Activated CD8-positive, alpha-beta memory T cell treated with anti-CD3 and anti-CD28 coated beads, Interleukin-2, amount 50 U/mL, for 4 hours (primary cell): ENCODE results near the gene CDH20.
"Not testable (repeated sequence)": the region's sequence is repeated elsewhere in the genome, so short reads cannot be mapped to it uniquely, and the experiment has no call there.

ENCODE experiments used
- DNase-seq: peaks from one replicate; pipeline ENCODE4 v3.0.0-alpha.2; 2020

Gene CDH20

GRCh38 chr18:61350578-61350977 is 17.3 kb downstream of the CDH20 start:
- DNase-seq, result no peak

DNA sequence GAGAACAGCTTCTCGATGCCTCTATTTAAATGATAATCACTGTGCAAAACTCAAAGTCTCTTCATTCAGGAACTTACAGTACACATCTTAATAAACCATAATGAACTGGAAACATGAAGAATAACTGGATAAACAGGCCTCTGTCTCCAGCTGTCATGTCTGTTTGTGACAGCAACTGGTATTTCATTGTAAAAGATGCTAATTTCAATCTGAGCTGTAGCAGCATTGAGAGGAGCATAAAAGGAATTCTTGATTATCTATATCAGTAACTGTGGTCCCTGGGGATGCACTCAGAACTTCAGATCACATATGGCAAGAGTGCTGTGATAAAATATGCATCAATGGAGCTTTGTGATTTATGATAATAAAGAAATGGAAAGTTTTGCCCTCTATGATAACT is 18.8 kb downstream of the CDH20 start:
- DNase-seq, result no peak

DNA sequence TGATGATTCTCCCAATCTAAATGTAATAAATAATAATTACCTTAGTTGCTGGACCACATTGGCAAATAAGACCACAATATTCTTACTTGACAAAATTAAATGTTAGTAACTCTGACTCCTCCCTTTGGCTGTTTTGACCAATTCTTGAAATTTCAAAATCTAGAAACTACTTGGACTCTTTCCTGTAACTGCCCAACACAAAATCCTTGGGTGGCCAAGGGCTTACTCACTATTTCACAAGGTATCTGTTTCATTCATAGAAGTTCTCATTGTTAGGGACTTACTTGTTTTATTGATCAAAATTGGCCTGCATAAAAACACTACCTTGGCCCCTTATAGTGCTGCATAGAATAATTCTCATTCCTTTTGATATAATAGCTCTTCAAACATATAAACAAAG is 19.4 kb downstream of the CDH20 start:
- DNase-seq, result no peak

GRCh38 chr18:61360404-61361383 is 27.5 kb downstream of the CDH20 start:
- DNase-seq, result no peak

DNA sequence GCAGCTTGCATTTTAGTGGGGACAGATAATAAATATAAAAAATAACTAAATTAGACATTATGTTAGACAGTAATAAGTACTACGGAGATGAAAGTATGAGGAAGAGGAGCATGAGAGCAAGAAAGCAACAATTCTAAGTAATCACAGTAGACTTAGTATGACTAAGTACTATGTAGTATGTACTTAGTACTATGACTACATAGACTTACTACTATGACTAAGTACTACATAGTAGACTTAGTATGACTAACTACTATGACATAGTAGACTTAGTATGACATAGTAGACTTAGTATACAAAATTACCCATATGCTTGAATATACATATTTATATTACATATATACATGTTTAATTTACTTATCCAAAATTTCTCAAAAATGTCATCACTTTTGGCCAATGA is 29.3 kb downstream of the CDH20 start:
- DNase-seq, result no peak

GRCh38 chr18:61364953-61365352 is 31.7 kb downstream of the CDH20 start:
- no peak for DNase-seq

DNA sequence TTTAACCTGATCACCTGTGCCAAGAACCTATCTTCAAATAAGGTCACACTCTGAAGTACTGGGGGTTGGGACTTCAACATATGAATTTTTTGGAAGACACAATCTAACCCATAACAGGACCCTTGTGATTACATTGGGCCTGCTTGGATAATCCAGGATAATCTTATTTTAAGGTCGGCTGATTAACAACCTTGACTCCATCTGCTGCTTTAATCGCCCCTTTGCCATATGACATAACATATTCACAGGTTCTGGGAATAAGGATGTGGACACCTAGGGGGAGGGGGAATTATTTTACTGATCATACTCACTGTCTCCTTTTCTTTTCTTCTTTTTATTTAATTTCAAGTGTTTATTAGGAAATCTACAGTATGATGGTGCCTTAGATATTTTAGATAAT is 34.8 kb downstream of the CDH20 start:
- no peak for DNase-seq

GRCh38 chr18:61369671-61370070 is 36.4 kb downstream of the CDH20 start:
- DNase-seq, result not testable (repeated sequence)

GRCh38 chr18:61371111-61371510 is 37.9 kb downstream of the CDH20 start:
- DNase-seq, result no peak

DNA sequence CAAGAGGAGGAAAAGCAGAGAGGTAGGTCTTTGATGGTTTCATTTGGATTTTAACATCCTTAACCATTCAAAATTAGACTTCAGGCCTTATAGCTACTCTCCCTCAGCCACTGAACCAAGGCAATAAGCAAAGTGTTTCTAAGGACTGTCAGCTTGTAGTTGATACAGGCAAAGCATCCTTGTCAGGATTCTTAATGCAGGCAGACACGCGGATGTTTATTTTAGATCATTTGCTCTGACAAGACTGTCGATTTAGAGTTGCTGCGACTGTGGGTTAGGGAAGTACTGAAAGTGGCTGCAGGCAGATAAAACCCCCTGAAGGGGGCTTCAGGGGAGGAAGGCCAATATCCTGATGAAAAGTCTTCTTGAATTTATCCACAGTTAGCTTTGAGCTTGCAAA is 46.6 kb downstream of the CDH20 start:
- DNase-seq, result no peak

- DNase-seq, result no peak
Measured at GRCh38 chr18:61388010-61388409, 54.8 kb downstream of the CDH20 start.

DNA sequence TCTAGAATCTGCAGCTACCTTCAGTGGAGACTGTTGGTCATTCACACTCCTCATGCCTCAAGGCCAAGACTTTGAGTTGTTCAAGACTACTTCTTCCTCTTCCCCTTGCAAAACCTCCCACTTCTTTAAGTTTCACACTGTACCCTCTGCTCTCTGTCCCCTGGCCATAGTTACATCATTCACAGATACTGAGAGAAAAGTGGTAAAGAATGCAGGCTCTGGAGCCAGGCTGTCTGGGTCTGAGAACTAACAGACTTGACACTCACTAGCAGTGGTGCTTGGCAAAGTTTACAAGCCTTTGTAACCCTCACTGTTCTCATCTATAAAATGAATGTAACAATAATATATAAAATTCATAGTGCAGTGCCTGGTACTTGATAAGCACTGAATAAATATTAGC is 61.8 kb downstream of the CDH20 start:
- no peak for DNase-seq

DNA sequence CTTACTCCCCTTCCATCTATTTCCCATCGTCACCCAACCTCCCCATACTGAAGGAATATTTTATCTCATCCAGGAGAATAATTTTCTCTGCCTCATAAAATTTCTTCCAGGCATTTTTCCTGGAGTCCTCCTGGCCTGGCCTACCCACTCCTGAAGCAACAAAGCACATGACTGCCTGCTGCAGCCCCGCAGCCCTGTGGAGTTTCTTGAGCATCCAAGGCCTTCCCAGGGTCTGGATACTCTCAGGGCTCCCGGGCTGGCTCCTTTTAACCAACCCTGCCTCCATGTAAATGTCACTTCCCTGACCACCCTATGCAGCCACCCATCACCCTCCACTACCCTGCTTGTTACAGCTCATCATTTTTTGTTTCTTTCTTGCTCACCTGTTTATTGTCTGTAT is 64.0 kb downstream of the CDH20 start:
- no peak for DNase-seq

DNA sequence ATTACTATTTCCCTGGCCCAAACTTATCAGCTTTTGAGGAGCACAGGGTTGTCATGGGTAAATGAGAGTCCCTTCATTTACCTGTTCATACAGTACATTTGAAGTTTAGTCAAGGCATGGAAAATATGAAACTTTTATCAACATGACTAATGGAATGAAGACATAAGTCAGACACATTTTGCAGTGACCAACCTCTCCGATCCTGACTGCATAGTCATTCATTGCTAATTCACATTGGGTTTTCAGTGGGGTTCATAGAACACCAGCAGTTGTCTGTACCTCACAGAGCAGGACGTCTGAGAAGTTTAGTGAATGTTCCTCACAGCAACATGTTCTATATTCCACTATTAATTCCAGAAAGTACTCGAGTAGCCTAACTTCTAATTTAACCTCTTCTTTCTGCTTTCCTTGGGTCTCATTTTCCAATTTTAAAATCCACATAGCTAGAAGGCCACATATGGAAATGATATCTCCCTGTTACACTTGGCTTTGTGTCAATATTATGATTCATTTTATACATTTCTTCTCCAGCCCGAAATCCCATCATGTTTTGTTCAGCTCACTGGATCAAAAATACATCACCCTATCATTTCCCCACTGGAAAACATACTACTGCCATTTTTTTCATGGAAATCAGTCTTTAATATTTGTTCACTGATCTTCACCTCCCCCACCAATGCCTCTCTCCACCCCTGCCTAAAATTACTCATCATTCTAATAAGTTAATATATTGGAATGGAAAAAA is 65.9 kb downstream of the CDH20 start:
- no peak for DNase-seq

GRCh38 chr18:61400016-61400635 is 66.9 kb downstream of the CDH20 start:
- DNase-seq, result no peak

GRCh38 chr18:61400716-61401115 is 67.5 kb downstream of the CDH20 start:
- no peak for DNase-seq

DNA sequence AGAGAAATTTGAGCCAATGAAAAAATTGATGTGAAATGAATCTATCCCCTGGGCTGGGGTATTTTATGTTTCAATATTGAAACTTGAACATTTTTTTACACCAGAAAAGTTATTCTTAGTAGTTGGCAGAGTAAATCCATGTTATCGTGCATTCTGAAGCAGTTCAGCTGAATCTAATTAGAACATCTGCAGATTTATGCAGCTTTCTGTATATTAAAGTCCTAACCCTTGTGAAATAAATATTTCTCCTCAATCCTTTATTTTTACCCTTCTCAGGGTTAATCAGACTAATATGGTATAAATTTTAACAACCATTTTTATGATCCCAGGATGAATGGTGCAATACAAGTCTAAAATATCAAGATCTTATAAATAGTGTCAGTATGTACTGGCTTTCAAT is 69.5 kb downstream of the CDH20 start:
- DNase-seq, result no peak

- DNase-seq, result no peak
Measured at GRCh38 chr18:61413396-61413795, 80.2 kb downstream of the CDH20 start.

GRCh38 chr18:61414086-61414485 is 80.9 kb downstream of the CDH20 start:
- DNase-seq, result no peak

- DNase-seq, result no peak
Measured at GRCh38 chr18:61419763-61420162, 86.5 kb downstream of the CDH20 start.

DNA sequence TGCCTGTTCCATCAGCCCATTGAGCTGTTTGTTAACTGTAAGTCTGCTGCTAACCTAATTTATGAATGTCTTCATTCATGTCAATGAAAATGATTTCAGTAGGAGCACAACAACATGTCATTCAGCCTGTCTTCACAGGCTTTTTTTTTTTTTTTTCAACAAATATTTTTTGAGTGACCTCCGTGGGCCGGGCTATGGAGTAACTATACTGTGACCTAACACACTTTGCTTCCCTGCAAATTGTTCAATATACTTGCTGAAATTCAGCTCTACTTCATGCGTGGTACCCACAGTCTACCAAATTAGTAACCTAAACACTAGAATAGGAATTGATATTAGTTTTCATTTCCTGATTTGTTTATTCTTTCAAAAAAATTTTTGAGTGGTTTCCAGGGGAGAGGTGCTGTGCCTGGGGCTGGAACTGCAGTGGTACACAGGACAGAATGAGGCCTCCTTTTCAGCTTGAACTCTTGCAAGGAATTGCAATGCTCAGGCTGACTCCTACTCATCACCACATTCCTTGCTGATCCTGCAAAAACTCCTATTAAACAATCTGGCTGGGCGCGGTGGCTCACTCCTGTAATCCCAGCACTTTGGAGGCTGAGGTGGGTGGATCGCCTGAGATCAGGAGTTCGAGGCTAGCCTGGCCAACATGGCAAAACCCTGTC is 87.1 kb downstream of the CDH20 start:
- no peak for DNase-seq

- no peak for DNase-seq
Measured at GRCh38 chr18:61426492-61427053, 93.3 kb downstream of the CDH20 start.

DNA sequence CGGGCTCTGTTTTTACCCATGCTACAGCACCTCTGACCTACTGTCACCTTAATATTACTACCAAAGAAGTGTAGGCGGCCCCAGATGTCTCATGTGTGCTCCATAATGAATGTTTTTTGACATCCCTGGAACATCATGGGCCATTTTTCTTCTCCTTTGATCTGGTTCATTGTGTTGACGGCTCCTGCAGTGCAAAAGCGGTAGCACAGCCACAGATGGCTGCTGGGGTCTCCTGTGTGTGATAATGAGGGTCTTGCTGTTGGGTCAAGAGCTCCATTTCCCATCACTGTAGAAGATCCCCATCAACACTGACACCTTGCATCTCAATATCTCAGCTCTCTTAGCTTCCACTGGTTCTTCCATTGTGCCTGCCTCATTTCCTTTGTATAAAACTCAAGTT is 95.0 kb downstream of the CDH20 start:
- DNase-seq, result no peak
